ENCODE results near the gene INPP4B. TPM values are rescaled to one million over a fixed set of nuclear protein-coding genes. Genes with fewer than 3 reads are reported as not detected.

INPP4B gene
- polyA plus RNA-seq, 1 of the 3 experiments (the other 2 are of a cell fraction): 0.08 TPM

GRCh38 chr4:142585411-142585810 is 260.7 kb downstream of the INPP4B start:
- no peaks in the 10 kb centered on the region for H4K20me1 ChIP-seq (ENCODE audit: insufficient read depth)
- H2AFZ ChIP-seq (ENCODE audit: low read depth): no peak overlapping the region
- POLR2A ChIA-PET: no interaction called here
- no peaks in the 10 kb centered on the region; the same call in 1 of the 2 replicates for H3K27me3 ChIP-seq (ENCODE audit: insufficient read depth)
- no peak overlapping the region for H3K27ac ChIP-seq (ENCODE audit: low read depth in 2 of 2, low read length in 1 of 2)
- H3K4me2 ChIP-seq: no peak overlapping the region
- H3K9ac ChIP-seq: no peak overlapping the region
- no peaks in the 10 kb centered on the region for H3K4me1 ChIP-seq (ENCODE audit: control insufficient read depth in 1 of 2, insufficient read depth in 2 of 2, low read depth in 1 of 2, low read length in 1 of 2)
- H3K79me2 ChIP-seq (ENCODE audit: insufficient read depth): no peaks in the 10 kb centered on the region
- H3K36me3 ChIP-seq (replicated peaks in 1 of 2; ENCODE audit: control insufficient read depth in 1 of 2, insufficient read depth in 2 of 2, low read length in 1 of 2): no peaks in the 10 kb centered on the region
- 55% methylated on average over 1 of the region's 1 CpG for WGBS (ENCODE audit: low lambda C conversion rate)
- DNase-seq: no peak
- H3K4me3 ChIP-seq (ENCODE audit: low read depth in 2 of 2, low read length in 1 of 2): no peak overlapping the region
- TF ChIP-seq EZH2phosphoT487 (IDR thresholded peaks at IDR 0.05; ENCODE audit: borderline replicate concordance, low read depth) (no peak), GABPA (IDR thresholded peaks at IDR 0.05; ENCODE audit: low read depth) (no peak), MEF2A (IDR thresholded peaks at IDR 0.05; ENCODE audit: borderline replicate concordance, low read depth) (no peak), ZBTB33 (IDR thresholded peaks at IDR 0.05; ENCODE audit: borderline replicate concordance, low read depth) (no peak), FOXM1 (IDR thresholded peaks at IDR 0.05; ENCODE audit: low read depth) (no peak), POLR2AphosphoS5 (IDR thresholded peaks at IDR 0.05; ENCODE audit: low read depth, low read length) (no peak), YY1 (IDR thresholded peaks at IDR 0.05; ENCODE audit: low read depth) (no peak)
- CTCF ChIA-PET: no interaction called here
- H3K9me2 ChIP-seq: no peaks in the 10 kb centered on the region
- H3F3A ChIP-seq (replicated peaks; ENCODE audit: insufficient read depth): no peaks in the 10 kb centered on the region
- no peaks in the 10 kb centered on the region for H3K9me3 ChIP-seq

GRCh38 chr4:142583708-142584107 is 262.4 kb downstream of the INPP4B start:
- H3K9me3 ChIP-seq: no peaks in the 10 kb centered on the region
- H3K4me3 ChIP-seq (ENCODE audit: low read depth in 2 of 2, low read length in 1 of 2): no peak overlapping the region
- 69% methylated on average over 1 of the region's 1 CpG for WGBS (ENCODE audit: low lambda C conversion rate)
- H4K20me1 ChIP-seq (ENCODE audit: insufficient read depth): no peaks in the 10 kb centered on the region
- no peak overlapping the region for H3K27ac ChIP-seq (ENCODE audit: low read depth in 2 of 2, low read length in 1 of 2)
- H3F3A ChIP-seq (replicated peaks; ENCODE audit: insufficient read depth): no peaks in the 10 kb centered on the region
- H3K36me3 ChIP-seq (replicated peaks in 1 of 2; ENCODE audit: control insufficient read depth in 1 of 2, insufficient read depth in 2 of 2, low read length in 1 of 2): no peaks in the 10 kb centered on the region
- ChIA-PET POLR2A (no interaction called here), CTCF (no interaction called here)
- no peak for TF ChIP-seq EP300 (IDR thresholded peaks at IDR 0.05; ENCODE audit: borderline replicate concordance in 1 of 2, low read depth in 1 of 2, low read length in 1 of 2)
- no peak for TF ChIP-seq RCOR1 (IDR thresholded peaks at IDR 0.05; ENCODE audit: low read length)
- no peak for TF ChIP-seq RFX5 (IDR thresholded peaks at IDR 0.05; ENCODE audit: low read length)
- no peak for TF ChIP-seq POLR2AphosphoS5 (IDR thresholded peaks at IDR 0.05; ENCODE audit: low read depth, low read length)
- no peak for TF ChIP-seq TAF1 (IDR thresholded peaks at IDR 0.05; ENCODE audit: borderline replicate concordance, low read depth, low read length)
- TF ChIP-seq EZH2phosphoT487 (IDR thresholded peaks at IDR 0.05; ENCODE audit: borderline replicate concordance, low read depth): no peak
- TF ChIP-seq FOXJ3 (CRISPR knock-in tag; IDR thresholded peaks at IDR 0.05): no peak
- TF ChIP-seq ELF1 (IDR thresholded peaks at IDR 0.05): no peak
- H3K9me2 ChIP-seq: no peaks in the 10 kb centered on the region
- H2AFZ ChIP-seq (ENCODE audit: low read depth): no peak overlapping the region
- H3K27me3 ChIP-seq (ENCODE audit: insufficient read depth): no peaks in the 10 kb centered on the region; the same call in 1 of the 2 replicates
- no peak for DNase-seq
- H3K4me2 ChIP-seq: no peak overlapping the region
- no peaks in the 10 kb centered on the region for H3K79me2 ChIP-seq (ENCODE audit: insufficient read depth)
- no peaks in the 10 kb centered on the region for H3K4me1 ChIP-seq (ENCODE audit: control insufficient read depth in 1 of 2, insufficient read depth in 2 of 2, low read depth in 1 of 2, low read length in 1 of 2)
- H3K9ac ChIP-seq: no peak overlapping the region
